NCI-H510A treated with DMSO at 0.1 percent for 48 hours (cell line): ENCODE results near the gene ZFHX3.

Experiments
- DNase-seq: peaks from one replicate; lab custom pipeline; 2025; lab: John Stamatoyannopoulos, UW

Gene ZFHX3

DNA sequence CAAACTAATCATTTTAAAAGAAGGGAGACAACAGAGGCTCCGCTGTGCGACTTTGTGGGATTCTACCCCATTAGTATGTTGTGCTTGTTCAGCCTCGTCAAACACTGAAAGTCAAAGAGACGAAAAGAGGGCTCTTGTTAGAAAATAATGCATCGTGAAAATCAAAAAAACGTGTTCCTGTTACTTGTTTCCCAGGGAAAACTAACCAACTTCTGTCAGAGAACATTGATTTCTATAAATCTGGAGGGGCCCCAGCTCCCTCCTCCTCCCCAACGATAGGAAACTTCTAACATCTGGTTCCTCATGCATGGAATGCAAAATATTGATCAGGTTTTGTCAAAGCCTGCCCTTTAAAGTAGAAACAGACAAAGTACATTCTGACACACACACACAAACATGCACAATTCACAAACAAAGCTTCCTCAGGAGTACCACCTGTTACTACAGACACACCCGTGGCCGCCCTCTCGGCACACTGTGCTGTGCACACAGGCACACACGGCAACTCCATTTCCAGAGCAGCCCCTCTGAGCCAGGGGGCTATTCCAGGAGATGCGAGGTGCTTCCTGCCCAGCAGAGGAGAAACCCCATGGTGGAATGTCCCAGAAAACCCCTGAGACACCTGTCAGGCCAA is 151.3 kb downstream of the ZFHX3 start:
- no peak for DNase-seq

GRCh38 chr16:72895951-72896350 is 152.0 kb downstream of the ZFHX3 start:
- DNase-seq: no peak

GRCh38 chr16:72894293-72895151 is 153.4 kb downstream of the ZFHX3 start:
- no peak for DNase-seq

DNA sequence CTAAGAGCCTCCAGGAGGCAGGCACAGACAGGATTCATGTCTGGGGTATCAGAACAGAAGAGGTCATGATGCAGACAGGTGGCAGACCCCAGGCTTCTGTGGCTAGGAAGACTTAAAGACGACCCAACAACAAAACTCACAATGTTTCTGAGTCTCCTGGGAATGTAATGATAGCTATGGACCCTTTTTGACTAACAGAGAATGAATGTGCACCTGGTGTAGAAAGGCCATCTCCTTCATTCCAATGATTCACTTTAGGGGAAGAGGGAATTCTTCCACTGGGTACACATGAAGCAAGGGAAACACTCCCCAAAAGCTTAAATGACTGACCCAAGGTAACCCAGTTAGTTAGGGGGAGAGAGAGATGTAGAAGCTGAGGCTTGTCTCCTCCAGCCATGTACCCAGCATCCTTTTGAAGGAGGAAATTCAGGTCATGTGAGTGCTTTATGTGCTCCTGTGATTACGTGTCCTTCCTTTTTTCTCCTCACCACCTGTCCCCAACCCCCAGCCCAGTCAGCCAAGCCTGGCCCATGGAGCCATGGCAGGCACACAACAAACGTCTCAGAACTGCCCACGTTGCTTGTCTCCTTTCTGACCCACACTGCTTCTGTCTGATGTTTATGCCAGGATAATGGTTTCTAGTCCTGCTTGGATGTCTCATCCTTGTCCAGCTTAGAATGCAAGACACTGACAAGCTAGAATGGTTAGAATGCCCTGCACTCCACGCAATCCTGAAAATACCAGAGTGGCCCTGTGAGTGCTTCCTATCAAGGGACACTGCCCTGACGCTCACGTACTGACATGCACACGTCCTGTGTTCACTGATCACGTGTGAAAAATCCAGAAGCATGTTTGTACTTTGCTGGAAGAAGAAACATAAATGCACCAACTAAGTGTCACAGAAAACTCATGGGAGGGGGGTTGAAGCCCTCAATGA is 156.4 kb downstream of the ZFHX3 start:
- DNase-seq: no peak

DNA sequence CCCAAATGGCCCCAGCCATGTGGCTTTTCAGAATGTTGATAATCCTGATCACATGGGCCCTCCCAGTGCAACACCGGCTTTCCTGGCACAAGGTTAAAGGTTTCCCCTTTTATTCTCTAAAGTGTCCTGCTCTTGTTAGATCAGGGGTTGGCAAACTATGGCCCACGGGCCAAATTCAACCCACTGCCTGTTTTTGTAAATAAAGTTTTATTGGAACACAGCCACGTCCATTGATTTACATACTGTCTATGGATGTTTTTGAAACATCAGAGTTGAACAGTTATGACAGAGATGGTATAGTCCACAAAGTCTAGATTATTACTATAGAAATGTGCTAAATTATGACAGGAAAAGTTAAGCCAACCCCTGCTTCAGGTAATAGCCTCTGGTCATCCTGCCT is 157.3 kb downstream of the ZFHX3 start:
- DNase-seq: no peak

GRCh38 chr16:72889616-72890582 is 158.0 kb downstream of the ZFHX3 start:
- DNase-seq: no peak

- DNase-seq: no peak
Observed at GRCh38 chr16:72887537-72887936, 160.4 kb downstream of the ZFHX3 start.

- no peak for DNase-seq
Observed at GRCh38 chr16:72886346-72886974, 161.5 kb downstream of the ZFHX3 start.

- DNase-seq: peak; percentile 72
Observed at GRCh38 chr16:72884573-72884972, 163.4 kb downstream of the ZFHX3 start.

- no peak for DNase-seq
Observed at GRCh38 chr16:72884037-72884436, 163.9 kb downstream of the ZFHX3 start.

DNA sequence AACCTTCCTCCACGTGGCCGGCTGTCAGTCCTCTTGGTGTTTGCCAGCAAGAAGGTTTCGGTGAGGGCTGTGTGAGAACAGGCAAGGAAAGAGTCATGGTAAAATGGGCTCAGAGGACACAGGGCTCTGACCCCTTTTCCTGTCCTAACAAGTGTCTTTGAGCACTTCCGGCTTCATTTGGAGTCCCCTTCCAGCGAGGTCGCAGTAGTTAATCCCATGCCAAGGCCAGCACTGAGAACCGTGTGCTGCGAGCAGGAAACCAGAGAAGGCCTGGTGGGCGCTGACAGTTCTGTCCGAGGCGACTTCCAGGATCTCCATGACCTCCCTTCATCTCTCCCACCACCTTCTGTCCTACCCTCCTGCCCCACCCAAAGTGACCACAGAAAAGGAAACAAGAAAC is 168.1 kb downstream of the ZFHX3 start:
- DNase-seq: no peak

DNA sequence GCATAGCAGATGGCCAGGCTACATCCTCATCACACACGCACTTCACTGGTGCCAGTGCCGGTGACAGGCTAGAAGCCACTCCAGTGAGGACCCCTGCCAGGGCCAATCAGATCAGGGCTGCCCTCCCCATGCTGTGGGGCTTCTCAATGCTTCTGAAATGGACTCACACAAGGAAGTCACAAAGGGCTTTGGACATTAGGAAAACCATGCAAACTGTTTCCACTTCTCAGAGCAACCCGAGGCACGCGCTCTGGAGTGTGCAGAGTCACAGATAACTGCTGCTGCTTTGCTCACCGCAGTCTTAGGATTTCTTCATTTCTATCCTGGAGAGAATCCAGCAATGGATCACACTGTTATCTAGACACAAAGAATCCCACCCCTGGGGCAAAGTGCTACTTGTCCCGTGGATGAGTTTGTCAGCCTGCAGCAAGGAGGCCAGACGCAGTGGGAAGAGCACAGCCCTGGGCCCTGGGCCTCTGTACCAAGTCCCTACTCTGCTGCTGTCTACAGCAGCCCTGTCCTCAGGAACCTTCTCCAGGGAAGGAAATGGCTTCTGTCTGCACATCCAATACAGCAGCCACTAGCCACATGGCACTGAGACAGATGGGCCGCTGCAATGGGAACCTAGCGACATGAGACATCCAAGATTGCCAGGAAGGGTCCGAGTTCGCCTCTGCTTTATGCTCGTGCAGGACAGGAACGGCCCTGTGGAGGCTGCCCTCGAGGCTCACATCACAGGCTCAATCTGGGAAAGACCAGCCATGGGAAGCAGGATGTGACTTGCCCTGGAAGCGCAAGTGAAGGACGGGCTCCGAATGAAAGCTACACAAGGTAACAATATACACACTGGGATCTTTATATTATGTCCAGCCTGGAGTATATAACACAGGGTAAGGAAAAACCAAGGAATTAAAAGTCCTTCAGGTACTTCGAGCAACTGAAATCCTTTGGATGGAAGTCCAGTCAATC is 169.3 kb downstream of the ZFHX3 start:
- no peak for DNase-seq

- DNase-seq: no peak
Observed at GRCh38 chr16:72877374-72878028, 170.4 kb downstream of the ZFHX3 start.

GRCh38 chr16:72876981-72877373 is 171.0 kb downstream of the ZFHX3 start:
- DNase-seq: no peak

DNA sequence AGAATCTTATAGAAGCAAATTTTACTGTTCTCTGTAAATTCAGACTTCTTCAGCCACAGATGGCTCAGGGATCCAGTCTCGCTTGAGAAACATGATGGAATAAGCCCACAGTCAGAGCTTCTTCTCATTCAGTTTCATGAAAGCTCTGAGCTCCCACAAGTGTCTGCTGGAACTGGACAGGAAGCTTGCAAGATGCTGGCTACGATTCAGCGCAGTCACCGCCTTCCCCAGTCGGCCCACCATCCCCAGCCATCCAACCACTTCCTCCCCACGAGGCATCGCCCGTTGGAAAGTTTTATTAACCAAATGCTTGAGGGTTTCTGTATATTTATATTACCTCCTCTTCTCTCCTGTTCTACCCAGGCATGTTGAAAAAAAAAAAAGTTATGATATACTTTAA is 171.7 kb downstream of the ZFHX3 start:
- DNase-seq: no peak

- no peak for DNase-seq
Observed at GRCh38 chr16:72875291-72876031, 172.5 kb downstream of the ZFHX3 start.

- no peak for DNase-seq
Observed at GRCh38 chr16:72873853-72874252, 174.1 kb downstream of the ZFHX3 start.

DNA sequence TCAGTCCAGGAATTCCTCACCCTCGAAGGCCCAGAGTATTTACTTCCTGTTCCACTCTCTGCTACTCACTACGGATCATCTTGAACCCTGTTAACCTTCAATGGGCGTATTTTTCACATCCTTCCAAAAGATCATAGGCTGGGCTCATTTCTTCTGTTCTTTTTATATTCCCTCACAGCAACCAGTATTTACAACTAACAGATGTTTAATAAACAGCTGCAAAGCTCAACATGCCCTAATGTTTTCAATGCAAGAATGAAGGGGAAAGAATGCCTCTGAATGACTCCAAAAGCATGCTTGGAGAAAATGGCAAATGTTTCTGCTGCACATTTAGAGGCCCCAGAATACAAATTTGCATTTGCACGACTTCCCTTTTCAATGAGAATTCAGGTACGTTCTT is 174.9 kb downstream of the ZFHX3 start:
- DNase-seq: no peak
